Measurements from ENCODE around the gene AREL1.

Gene AREL1

DNA sequence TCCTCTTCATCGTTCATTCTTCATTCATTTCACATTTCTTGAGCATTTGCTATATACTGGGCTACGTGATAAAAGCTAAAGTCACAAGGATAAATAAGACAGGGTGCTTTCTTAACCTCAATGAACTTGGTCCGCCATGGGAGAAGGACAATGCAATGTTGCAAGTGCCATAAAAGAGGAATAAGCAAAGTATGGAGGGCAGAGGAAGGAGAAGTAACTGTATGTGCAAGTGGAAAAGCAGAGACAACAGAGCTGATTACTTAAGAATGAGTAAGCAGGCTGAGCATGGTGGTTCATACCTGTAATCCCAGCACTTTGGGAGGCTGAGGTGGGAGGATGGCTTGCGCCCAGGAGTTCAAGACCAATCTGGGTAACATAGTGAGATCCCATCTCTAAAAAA lies 14.4 kb downstream of the AREL1 start:
- no peak for DNase-seq (ENCODE audit: low read depth)

DNA sequence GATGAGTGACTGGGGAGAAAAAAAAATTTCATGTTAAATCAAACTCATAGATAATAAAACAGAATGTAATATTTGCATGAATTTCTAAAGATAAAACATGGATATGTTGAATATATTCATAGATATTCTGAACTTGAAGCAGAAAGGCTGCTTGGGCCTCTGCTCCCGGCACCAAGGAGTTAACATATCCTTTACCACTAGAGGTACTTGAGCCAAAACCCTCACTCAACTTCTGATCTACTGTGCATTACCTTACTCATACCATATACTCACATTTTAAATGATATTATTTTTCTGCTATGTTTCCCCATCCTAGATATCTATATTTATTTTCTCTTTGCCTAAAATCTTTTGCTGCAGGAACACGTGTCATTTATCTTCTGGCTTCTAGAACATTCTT lies 14.9 kb downstream of the AREL1 start:
- no peak for DNase-seq (ENCODE audit: low read depth)

- no peak for DNase-seq (ENCODE audit: low read depth)
Measured at GRCh38 chr14:74697543-74697942, 15.3 kb downstream of the AREL1 start.

DNA sequence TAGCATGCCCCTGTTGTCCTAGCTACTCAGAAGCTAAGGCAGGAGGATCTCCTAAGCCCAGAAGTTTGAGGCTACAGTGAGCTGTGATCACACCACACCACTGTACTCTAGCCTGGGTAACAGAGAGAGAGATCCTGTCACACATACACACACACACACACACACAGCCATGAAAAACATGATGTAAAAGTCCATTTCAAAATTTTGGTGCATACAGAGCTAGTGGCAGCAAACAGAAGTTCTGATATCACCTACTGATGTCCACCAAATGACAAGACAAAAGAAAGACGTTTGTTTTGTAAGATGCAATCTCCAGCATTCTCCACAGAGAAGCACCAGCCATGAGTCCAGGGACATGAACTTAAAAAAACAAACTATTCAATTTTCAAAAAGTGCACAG lies 15.9 kb downstream of the AREL1 start:
- no peak for DNase-seq (ENCODE audit: low read depth)

DNA sequence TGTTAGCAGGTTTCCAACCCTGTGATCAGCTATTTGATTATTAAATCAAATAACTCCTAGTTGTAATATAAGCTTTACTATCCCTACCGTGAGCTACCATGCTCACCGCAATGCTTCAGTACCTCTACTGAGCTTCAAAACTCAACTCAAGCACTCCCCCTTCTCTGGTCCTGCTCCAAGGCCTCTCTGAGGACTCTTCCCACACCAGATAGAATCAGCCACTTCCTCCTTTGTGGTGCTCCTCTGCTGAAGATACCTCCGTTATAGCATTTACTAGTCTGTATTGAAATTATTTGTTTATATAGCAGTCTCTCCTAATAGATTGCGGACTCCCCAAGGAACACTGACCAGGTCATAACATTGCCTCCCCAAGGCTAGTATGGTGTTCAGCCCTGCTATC lies 17.5 kb downstream of the AREL1 start:
- no peak for DNase-seq (ENCODE audit: low read depth)

DNA sequence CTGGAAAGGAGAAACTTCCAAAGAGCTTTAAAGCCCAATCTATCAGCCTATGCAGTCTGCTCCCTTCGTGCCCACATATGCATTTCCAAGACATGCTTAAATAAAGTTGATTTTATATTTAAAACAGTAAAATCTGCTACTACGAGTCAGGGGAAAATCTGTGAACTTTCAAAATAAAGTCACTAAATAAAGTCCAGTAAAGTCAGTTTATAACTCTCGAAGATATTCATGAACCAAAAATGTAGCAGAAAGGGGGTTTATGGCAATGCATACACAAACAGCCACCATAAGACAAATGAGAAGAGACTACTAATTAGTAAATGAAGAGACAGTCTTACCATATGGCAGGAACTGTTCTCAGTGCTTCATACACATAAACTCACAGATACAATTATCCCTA lies 19.7 kb downstream of the AREL1 start:
- DNase-seq (ENCODE audit: low read depth), result no peak

DNA sequence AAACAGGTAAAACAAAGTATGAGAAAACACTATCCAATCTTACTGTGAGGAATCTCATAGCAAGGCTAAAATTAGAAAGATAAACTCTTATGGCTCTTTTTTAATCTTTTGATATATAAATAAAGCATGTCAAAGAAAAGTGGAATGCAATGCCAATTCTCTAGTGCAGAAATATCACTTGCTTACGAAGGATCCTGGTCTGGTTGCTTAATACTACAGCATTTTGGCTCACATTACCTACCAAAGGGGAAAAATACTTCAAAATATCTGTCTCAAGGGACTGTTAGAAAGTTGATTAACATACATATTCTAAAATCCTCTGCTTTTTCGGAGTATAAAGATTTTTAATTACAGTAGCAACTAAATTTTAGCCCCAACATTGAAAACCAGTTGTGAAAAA lies 21.4 kb downstream of the AREL1 start:
- no peak for DNase-seq (ENCODE audit: low read depth)

GRCh38 chr14:74685921-74686678 lies 26.8 kb downstream of the AREL1 start:
- no peak for DNase-seq (ENCODE audit: low read depth)

GRCh38 chr14:74685056-74685455 lies 27.8 kb downstream of the AREL1 start:
- DNase-seq (ENCODE audit: low read depth), result no peak

DNA sequence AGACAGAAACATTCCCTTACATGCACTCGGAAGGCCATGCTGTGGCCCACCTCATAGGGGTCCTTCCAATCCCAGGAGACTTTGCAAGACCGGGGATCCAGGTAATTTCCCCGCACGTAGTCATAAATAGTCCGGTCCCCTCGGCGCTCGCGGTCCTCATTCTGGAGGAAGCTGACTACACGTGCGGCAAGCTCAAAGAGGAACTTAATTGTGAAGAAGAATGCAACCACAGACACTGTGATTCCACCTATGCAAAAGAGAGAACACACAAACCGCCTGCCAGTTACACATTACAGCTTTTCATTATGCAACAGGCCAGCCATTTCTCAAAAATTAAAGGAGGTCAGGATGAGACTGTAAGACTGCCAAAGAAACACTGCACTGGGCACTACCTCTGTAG lies 28.4 kb downstream of the AREL1 start:
- no peak for DNase-seq (ENCODE audit: low read depth)

DNA sequence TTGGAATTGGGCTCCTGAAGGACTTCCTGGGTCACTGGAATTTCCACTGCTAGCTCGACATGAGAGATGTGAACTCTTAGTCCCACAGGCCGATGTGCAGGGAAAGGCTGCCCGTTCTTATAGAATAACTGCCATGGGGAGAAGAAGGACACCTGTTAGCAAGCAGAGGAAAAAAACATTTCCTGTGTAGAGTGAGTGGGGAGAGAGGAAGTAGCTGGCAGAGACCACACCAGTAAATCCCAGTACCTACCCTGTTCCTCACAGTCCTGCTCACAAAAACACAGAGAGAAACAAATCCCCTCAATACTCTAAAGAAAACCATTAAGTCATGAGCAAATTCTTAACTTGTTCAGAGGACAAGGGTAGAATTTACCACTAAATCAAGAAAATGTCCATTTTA lies 29.5 kb downstream of the AREL1 start:
- DNase-seq (ENCODE audit: low read depth), result no peak

GRCh38 chr14:74682169-74682952 lies 30.5 kb downstream of the AREL1 start:
- DNase-seq (ENCODE audit: low read depth), result no peak

DNA sequence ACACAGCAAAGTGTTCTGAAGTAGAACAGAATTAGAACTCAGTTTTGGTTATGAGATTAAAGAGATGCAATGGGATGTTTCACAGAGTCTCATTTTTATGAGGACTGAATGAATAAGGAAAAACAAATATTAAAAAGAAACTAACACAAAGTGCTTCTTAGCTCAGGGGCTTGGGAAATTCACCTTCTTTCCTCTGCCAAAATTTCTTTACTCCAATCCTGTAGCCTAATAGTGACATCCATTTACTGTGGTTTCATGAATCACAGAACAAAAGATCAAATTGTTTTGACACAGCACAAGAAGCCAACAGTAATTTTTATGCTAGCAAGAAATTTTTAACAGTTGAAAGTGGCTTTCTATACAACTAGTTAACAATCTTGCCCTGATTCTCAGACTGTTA lies 37.7 kb downstream of the AREL1 start:
- no peak for DNase-seq (ENCODE audit: low read depth)

GRCh38 chr14:74673768-74674167 lies 39.1 kb downstream of the AREL1 start:
- no peak for DNase-seq (ENCODE audit: low read depth)

- no peak for DNase-seq (ENCODE audit: low read depth)
Measured at GRCh38 chr14:74671789-74672188, 41.1 kb downstream of the AREL1 start.

GRCh38 chr14:74670726-74671411 lies 42.0 kb downstream of the AREL1 start:
- no peak for DNase-seq (ENCODE audit: low read depth)

- no peak for DNase-seq (ENCODE audit: low read depth)
Measured at GRCh38 chr14:74669846-74670245, 43.0 kb downstream of the AREL1 start.

DNA sequence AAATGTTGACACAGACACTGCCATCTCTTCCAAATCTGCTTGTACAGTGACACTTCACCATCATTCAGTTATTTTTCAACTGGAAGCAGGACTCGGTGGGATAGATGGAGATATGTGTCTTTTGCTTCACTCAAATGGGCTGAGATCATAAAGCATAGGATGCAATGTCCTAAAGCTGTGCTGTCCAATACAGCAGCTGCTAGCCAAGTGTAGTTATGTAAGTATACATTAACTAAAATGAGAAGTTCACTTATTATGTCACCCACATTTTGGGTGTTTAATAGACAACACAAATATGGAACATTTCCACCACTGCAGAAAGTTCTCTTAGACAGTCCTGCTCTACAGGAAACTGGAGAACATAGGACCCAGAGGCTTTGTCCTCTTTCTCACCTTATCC lies 43.6 kb downstream of the AREL1 start:
- DNase-seq (ENCODE audit: low read depth), result no peak

GRCh38 chr14:74667758-74668157 lies 45.1 kb downstream of the AREL1 start:
- no peak for DNase-seq (ENCODE audit: low read depth)

DNA sequence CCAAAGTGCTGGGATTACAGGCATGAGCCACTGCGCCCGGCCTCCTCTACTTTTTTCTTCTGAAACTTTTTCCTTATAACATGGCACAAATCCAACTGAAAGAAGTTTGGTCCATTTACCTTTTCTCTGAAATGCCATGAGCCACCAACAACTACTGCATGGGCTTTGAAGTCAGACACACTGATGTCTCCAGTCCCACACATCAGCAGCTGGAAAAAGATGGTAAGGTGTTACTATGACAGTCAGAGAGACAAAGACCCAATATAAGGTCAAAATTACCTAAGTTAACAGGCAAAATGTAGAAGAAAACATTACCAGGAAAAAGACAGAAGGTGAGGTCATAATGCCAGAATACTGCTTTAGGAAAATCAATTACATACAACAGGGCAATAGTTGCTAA lies 48.2 kb downstream of the AREL1 start:
- no peak for DNase-seq (ENCODE audit: low read depth)

DNA sequence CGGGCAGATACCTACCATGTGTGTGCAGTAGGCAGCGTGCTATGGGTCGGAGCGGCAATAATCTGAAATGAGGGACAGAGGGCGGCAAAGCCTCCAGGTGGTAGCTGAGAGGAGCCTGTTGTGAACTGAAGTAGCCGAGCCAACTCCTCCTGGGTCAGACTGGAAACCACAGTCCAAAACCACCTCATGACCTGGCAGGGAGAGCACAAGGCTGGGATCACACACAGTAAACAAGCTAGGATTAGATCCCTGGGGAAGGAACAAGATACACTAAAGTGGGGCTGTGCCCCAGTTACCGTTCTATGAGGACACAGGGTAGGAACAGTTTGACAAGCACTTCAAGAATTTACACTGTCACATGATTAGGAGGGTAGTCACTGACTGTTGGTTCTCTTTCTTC lies 49.0 kb downstream of the AREL1 start:
- no peak for DNase-seq (ENCODE audit: low read depth)

GRCh38 chr14:74661726-74662450 lies 51.0 kb downstream of the AREL1 start:
- DNase-seq (ENCODE audit: low read depth), result no peak
